Neuronal stem cell (in vitro differentiated cells): ENCODE data around the gene WDR59.

ENCODE experiments used
- DNase-seq: peaks from one replicate; pipeline ENCODE4 v3.0.0-alpha.2; 2013; ENCODE audit warnings: low spot score
- H2AFZ ChIP-seq: one replicate; pipeline ENCODE4 v1.6.1; 2013; ENCODE audit warnings: mild to moderate bottlenecking, low read length, inconsistent platforms
- H2AK5ac ChIP-seq: 2 replicates; pipeline ENCODE4 v1.6.1; 2013; ENCODE audit warnings: low read depth, mild to moderate bottlenecking, inconsistent platforms, low read length, moderate library complexity, mixed read lengths
- H2BK120ac ChIP-seq: 2 replicates; pipeline ENCODE4 v1.6.1; 2013; ENCODE audit warnings: low read depth, mild to moderate bottlenecking, inconsistent platforms, low read length, moderate library complexity, mixed read lengths
- H2BK12ac ChIP-seq: one replicate; pipeline ENCODE4 v1.6.1; 2013; ENCODE audit warnings: low read length, inconsistent platforms
- H2BK15ac ChIP-seq: 2 replicates; pipeline ENCODE4 v1.6.1; 2013; ENCODE audit warnings: mild to moderate bottlenecking, low read length, inconsistent platforms, mixed read lengths
- H2BK5ac ChIP-seq: one replicate; pipeline ENCODE4 v1.6.1; 2013; ENCODE audit warnings: inconsistent platforms, mild to moderate bottlenecking, low read length, moderate library complexity
- H3K14ac ChIP-seq: one replicate; pipeline ENCODE4 v1.6.1; 2013; ENCODE audit warnings: low read length, inconsistent platforms
- H3K18ac ChIP-seq: 2 replicates; pipeline ENCODE4 v1.6.1; 2013; ENCODE audit warnings: low read length, inconsistent platforms
- H3K23ac ChIP-seq: 2 replicates; pipeline ENCODE4 v1.6.1; 2013; ENCODE audit warnings: low read depth, mild to moderate bottlenecking, mixed read lengths, low read length, inconsistent platforms; ENCODE audit not compliant: poor library complexity
- H3K27ac ChIP-seq: replicated peaks from 3 replicates; pipeline ENCODE4 v1.5.1; 2013; ENCODE audit warnings: low read length, inconsistent platforms
- H3K27me3 ChIP-seq, 3 experiments: 2 replicates each; pipeline ENCODE4 v1.6.1; 2013; ENCODE audit warnings: low read length in 3 of 3, mild to moderate bottlenecking in 2 of 3, inconsistent platforms in 1 of 3, low read depth in 1 of 3, mixed read lengths in 1 of 3, moderate library complexity in 1 of 3; ENCODE audit not compliant: control insufficient read depth in 3 of 3, insufficient read depth in 3 of 3
- H3K36me3 ChIP-seq, 2 donors: replicated peaks in 1 of 2; 2 replicates each; pipeline ENCODE4 v1.6.1; 2013; ENCODE audit warnings: low read length in 2 of 2; ENCODE audit not compliant: control insufficient read depth in 2 of 2, insufficient read depth in 2 of 2
- H3K4ac ChIP-seq: 2 replicates; pipeline ENCODE4 v1.6.1; 2013; ENCODE audit warnings: inconsistent platforms, mild to moderate bottlenecking, low read length, moderate library complexity
- H3K4me1 ChIP-seq, 2 donors: 1 replicate in 1 of 2; 2 replicates in 1 of 2; pipeline ENCODE4 v1.6.1; 2013; ENCODE audit warnings: low read length in 2 of 2, low read depth in 1 of 2; ENCODE audit not compliant: control insufficient read depth in 2 of 2, insufficient read depth in 1 of 2
- H3K4me2 ChIP-seq: one replicate; pipeline ENCODE4 v1.6.1; 2013; ENCODE audit warnings: mild to moderate bottlenecking, low read length, inconsistent platforms; ENCODE audit not compliant: insufficient read depth, poor library complexity, severe bottlenecking
- H3K4me3 ChIP-seq, 2 donors: 2 replicates each; pipeline ENCODE4 v1.5.1; 2013; ENCODE audit warnings: low read length in 2 of 2, mild to moderate bottlenecking in 2 of 2, inconsistent platforms in 1 of 2, moderate library complexity in 1 of 2
- H3K79me1 ChIP-seq: one replicate; pipeline ENCODE4 v1.6.1; 2013; ENCODE audit warnings: low read depth, mild to moderate bottlenecking, inconsistent platforms, low read length, moderate library complexity
- H3K9ac ChIP-seq: one replicate; pipeline ENCODE4 v1.6.1; 2013; ENCODE audit warnings: mild to moderate bottlenecking, low read depth, low read length, inconsistent platforms; ENCODE audit not compliant: poor library complexity
- H3K9me3 ChIP-seq, 2 donors: replicated peaks in 1 of 2; 2 replicates each; pipeline versions ENCODE3 to v1.6.1; 2013; ENCODE audit warnings: low read length in 2 of 2, mild to moderate bottlenecking in 2 of 2, inconsistent platforms in 1 of 2, low read depth in 1 of 2, mixed read lengths in 1 of 2, moderate library complexity in 1 of 2; ENCODE audit not compliant: control insufficient read depth in 2 of 2, insufficient read depth in 1 of 2
- H4K8ac ChIP-seq: one replicate; pipeline ENCODE4 v1.6.1; 2013; ENCODE audit warnings: low read depth, mild to moderate bottlenecking, inconsistent platforms, low read length, moderate library complexity
- H4K91ac ChIP-seq: one replicate; pipeline ENCODE4 v1.6.1; 2013; ENCODE audit warnings: low read length, low read depth, mild to moderate bottlenecking, inconsistent platforms; ENCODE audit not compliant: poor library complexity
- WGBS, 2 donors: extraction: QIAGEN DNeasy Blood & Tissue Kit; methylation state at CpG; one replicate each; pipeline ENCODE4 v1.1.7; 2013; ENCODE audit warnings: missing lambda C conversion rate in 2 of 2, mixed read lengths in 1 of 2; ENCODE audit not compliant: insufficient read length in 2 of 2, insufficient replicate concordance in 1 of 2; ENCODE audit errors: extremely low coverage in 2 of 2; 5-methylcytosine and 5-hydroxymethylcytosine counted together

The WDR59 gene

DNA sequence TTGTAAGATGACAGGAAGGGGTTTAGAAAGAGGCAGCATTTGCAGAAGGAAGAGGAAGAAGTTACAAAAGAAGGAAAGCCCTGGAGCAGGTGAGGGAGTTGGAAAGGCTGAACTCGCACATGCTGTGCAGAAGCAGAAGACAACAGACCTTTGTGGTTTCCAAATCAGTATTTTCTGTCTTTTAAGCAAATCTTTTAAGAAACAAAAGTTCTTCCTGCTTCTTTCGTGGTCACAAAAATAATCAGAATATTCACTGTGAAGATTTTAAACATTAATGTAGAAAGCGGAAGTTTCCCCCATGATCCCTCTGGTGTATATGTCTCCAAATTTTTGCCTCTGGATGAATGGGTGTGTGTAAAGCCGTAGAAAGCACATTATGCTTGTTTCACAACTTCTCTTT lies 39.7 kb upstream of the WDR59 start:
- no peak overlapping the region for H3K18ac ChIP-seq
- WGBS, 2 donors, result no CpG with 5 or more reads among the region's 4 CpGs

DNA sequence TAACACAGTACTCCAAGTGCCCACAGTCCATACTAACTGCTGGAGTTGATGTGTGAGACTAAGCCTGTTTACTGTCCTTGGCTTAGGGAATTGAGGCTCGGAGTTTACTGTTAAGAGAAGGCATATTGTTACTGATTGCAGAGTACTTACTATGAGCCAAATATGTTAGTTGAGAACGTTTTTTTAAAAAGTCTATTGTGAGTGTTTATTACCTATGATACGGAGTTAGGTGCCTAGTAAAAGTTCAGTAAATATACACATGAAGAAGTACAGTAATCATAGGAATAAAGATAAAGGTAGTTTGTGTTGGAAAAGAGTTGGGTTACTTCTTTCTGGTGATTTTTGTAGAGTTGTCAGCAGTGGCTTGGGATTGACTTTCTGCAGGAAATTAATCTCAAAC lies 39.3 kb upstream of the WDR59 start:
- Histone ChIP-seq H2BK5ac (no peak overlapping the region), H2BK12ac (no peak overlapping the region), H3K4me2 (no peak overlapping the region), H3K79me1 (peaks cover 2% of the 10 kb centered on the region), H3K27ac (no peak overlapping the region), H3K23ac (no peak overlapping the region), H3K14ac (no peak overlapping the region), H2AFZ (no peak overlapping the region), H2BK120ac (no peak overlapping the region), H3K27me3 (no peaks in the 10 kb centered on the region), H3K18ac (no peak overlapping the region), H3K36me3 (peaks cover 2 to 5% of the 10 kb centered on the region in 2 donors), H4K91ac (no peak overlapping the region), H3K9ac (no peak overlapping the region), H4K8ac (no peak overlapping the region), H3K4ac (no peak overlapping the region), H2BK15ac (no peak overlapping the region), H3K4me1 (no peaks in the 10 kb centered on the region), H2AK5ac (no peak overlapping the region), H3K4me3 (no peak overlapping the region), H3K9me3 (peaks cover 2 to 27% of the 10 kb centered on the region in 2 donors)
- WGBS, 2 donors, result no CpG with 5 or more reads among the region's 3 CpGs
- DNase-seq, result no peak

More for the DNA sequence above, 39.7 kb upstream of the WDR59 start:
- H2AK5ac ChIP-seq, result no peak overlapping the region
- no peak overlapping the region for H4K91ac ChIP-seq
- H3K4ac ChIP-seq, result no peak overlapping the region
- no peak overlapping the region for H3K27ac ChIP-seq
- H3K9me3 ChIP-seq, result peaks cover 2 to 26% of the 10 kb centered on the region in 2 donors
- H3K9ac ChIP-seq, result no peak overlapping the region
- no peak overlapping the region for H2BK15ac ChIP-seq
- H3K79me1 ChIP-seq, result peaks cover 2% of the 10 kb centered on the region
- H2BK120ac ChIP-seq, result no peak overlapping the region
- H2AFZ ChIP-seq, result no peak overlapping the region
- no peak for DNase-seq
- H3K4me1 ChIP-seq, result no peaks in the 10 kb centered on the region
- no peaks in the 10 kb centered on the region for H3K27me3 ChIP-seq
- no peak overlapping the region for H4K8ac ChIP-seq
- no peak overlapping the region for H2BK5ac ChIP-seq
- H3K4me2 ChIP-seq, result no peak overlapping the region
- H3K14ac ChIP-seq, result no peak overlapping the region
- no peak overlapping the region for H2BK12ac ChIP-seq
- peaks cover 2 to 5% of the 10 kb centered on the region in 2 donors for H3K36me3 ChIP-seq
- H3K4me3 ChIP-seq, result no peak overlapping the region
- H3K23ac ChIP-seq, result no peak overlapping the region

- peaks cover 2 to 5% of the 10 kb centered on the region in 2 donors for H3K36me3 ChIP-seq
- no CpG with 5 or more reads among the region's 2 CpGs for WGBS, 2 donors
- no peak overlapping the region for H3K27ac ChIP-seq
- no peak overlapping the region for H4K8ac ChIP-seq
- H3K18ac ChIP-seq, result no peak overlapping the region
- no peak overlapping the region for H3K9ac ChIP-seq
- no peak overlapping the region for H3K23ac ChIP-seq
- no peak overlapping the region for H2BK12ac ChIP-seq
- H3K4me1 ChIP-seq, result no peaks in the 10 kb centered on the region
- H3K4ac ChIP-seq, result no peak overlapping the region
- no peak overlapping the region for H4K91ac ChIP-seq
- H3K4me2 ChIP-seq, result no peak overlapping the region
- H3K9me3 ChIP-seq, result peaks cover 2 to 27% of the 10 kb centered on the region in 2 donors
- peaks cover 2% of the 10 kb centered on the region for H3K79me1 ChIP-seq
- no peak for DNase-seq
- H2BK15ac ChIP-seq, result no peak overlapping the region
- H3K14ac ChIP-seq, result no peak overlapping the region
- no peak overlapping the region for H2AFZ ChIP-seq
- no peak overlapping the region for H3K4me3 ChIP-seq
- no peak overlapping the region for H2AK5ac ChIP-seq
- no peak overlapping the region for H2BK5ac ChIP-seq
- no peak overlapping the region for H2BK120ac ChIP-seq
- no peaks in the 10 kb centered on the region for H3K27me3 ChIP-seq
Observed at GRCh38 chr16:75023009-75023408, 38.1 kb upstream of the WDR59 start.

GRCh38 chr16:75022567-75022966 lies 37.6 kb upstream of the WDR59 start:
- Histone ChIP-seq H2BK5ac (no peak overlapping the region), H3K79me1 (peaks cover 2% of the 10 kb centered on the region), H3K4me3 (no peak overlapping the region), H2BK15ac (no peak overlapping the region), H3K18ac (no peak overlapping the region), H3K9me3 (peaks cover 2 to 27% of the 10 kb centered on the region in 2 donors), H3K4me2 (no peak overlapping the region), H3K14ac (no peak overlapping the region), H3K4ac (no peak overlapping the region), H2AK5ac (no peak overlapping the region), H3K36me3 (peaks cover 2 to 5% of the 10 kb centered on the region in 2 donors), H3K4me1 (no peaks in the 10 kb centered on the region), H4K8ac (no peak overlapping the region), H3K27ac (no peak overlapping the region), H2BK12ac (no peak overlapping the region), H2AFZ (no peak overlapping the region), H3K23ac (no peak overlapping the region), H3K27me3 (no peaks in the 10 kb centered on the region), H4K91ac (no peak overlapping the region), H2BK120ac (no peak overlapping the region), H3K9ac (no peak overlapping the region)
- WGBS, 2 donors, result no CpG with 5 or more reads among the region's 4 CpGs
- no peak for DNase-seq
